Cardiac septum (tissue), 1 donor: ENCODE results near the gene CNTNAP2. TPM values are rescaled to one million over a fixed set of nuclear protein-coding genes. Genes with fewer than 3 reads are reported as not detected.

Experiments
- DNase-seq: peaks from one replicate; pipeline ENCODE4 v3.0.0-alpha.2; 2020; ENCODE audit warnings: low spot score
- intact Hi-C: fragments of 100-400 bp; cut with DNase I; formaldehyde crosslinking; loops from one replicate; pipeline ENCODE4 v1.14.0; 2022
- total RNA-seq: library from RNA; stranded (reverse); fragmentation: NEBNext Ultra II Directional; extraction: Animal tissue kit (Norgen Biotek cat#: 25700); gene quantifications from one replicate; pipeline ENCODE4 v1.2.1, GENCODE V29; 2021
- donor health status: DM: no; HTN: no; CAD: no.

Gene CNTNAP2
- total RNA-seq, 1 donor from 2014 or later = 0.22 TPM

DNA sequence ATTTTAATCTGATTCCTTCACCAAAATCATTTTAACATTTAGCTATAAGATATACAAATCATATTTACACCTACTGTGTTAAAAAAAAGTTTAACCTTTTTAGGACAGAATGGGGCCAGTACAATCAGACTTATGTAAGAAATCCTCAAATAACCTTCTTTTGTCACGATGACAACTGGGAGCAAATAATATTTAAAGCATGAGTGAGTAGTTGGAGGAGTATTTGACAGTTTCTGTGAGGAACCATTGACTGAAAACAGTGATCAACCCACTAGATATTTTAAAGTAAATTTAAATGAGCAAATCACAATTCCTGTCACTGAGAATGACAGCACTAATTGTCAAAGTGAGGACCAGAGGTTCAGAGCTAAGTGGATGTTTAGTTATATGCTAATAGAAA, 289.1 kb downstream of the CNTNAP2 start:
- intact Hi-C loops = no loop called here
- DNase-seq = no peak

- intact Hi-C loops = no loop called here
- DNase-seq = no peak
Observed at GRCh38 chr7:146411975-146412374, 295.4 kb downstream of the CNTNAP2 start.

DNA sequence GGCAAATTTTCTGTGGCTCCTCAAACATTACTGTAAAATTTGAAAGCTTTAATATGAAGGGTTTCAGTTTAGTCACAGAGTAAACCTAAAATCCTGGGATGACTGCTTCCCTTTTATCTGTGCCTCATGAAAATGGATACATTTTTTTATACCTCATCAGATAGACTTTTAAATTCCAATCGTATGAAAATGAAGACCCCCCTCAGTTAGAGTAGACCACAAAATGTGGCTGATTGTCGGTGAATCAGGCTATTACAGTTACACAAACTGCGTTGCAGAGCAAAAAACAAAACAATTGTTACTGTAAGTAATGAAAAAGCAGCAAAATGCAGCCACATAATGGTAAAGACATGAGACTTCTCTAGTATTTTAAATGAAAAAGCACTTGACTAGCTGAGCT, 296.2 kb downstream of the CNTNAP2 start:
- intact Hi-C loops = no loop called here
- DNase-seq = no peak

DNA sequence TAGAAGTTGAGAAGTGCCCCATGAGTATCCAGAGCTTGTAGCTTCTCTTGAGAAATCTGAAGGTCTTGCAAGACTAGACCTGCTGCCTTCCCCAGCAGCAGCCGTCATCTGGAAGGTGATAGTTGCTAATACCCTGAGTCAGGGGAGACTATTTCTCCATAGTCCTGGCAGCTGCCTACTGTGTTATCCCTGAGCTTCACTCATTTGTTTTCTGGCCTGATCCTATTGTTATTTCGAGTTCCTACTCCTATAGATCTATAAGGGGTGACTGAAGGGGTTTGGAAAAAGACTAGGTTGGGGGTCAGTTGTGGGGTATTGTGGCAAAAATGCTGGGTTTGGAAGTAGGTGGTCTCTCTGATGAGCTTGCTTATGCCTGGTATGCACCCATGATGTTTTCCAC, 297.8 kb downstream of the CNTNAP2 start:
- no peak for DNase-seq
- intact Hi-C loops = no loop called here

- intact Hi-C loops = no loop called here
- DNase-seq = no peak
Observed at GRCh38 chr7:146414937-146415336, 298.3 kb downstream of the CNTNAP2 start.

GRCh38 chr7:146417176-146417575, 300.6 kb downstream of the CNTNAP2 start:
- DNase-seq = no peak
- intact Hi-C loops = no loop called here

GRCh38 chr7:146423446-146423845, 306.8 kb downstream of the CNTNAP2 start:
- no peak for DNase-seq
- intact Hi-C loops = no loop called here

GRCh38 chr7:146424084-146424483, 307.5 kb downstream of the CNTNAP2 start:
- intact Hi-C loops = no loop called here

GRCh38 chr7:146433501-146433900, 316.9 kb downstream of the CNTNAP2 start:
- intact Hi-C loops = no loop called here

More at GRCh38 chr7:146424084-146424483, 307.5 kb downstream of the CNTNAP2 start:
- DNase-seq = no peak

DNA sequence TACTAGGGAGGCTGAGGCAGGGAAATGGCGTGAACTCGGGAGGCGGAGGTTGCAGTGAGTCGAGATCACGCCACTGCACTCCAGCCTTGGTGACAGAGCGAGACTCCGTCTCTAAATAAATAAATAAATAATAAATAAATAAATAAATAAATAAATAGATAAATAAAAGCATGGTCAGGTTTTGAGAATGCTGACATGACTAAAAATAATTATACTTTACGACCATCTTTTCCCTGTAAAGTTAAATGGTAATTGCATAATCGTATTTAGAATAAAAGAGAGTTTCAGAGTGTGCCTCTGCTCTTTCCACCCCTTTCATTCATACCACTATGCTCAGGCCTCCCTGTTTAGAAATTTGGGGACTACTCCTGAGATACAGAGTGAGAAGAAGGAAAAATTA, 326.5 kb downstream of the CNTNAP2 start:
- DNase-seq = no peak
- intact Hi-C loops = no loop called here

More at GRCh38 chr7:146433501-146433900, 316.9 kb downstream of the CNTNAP2 start:
- DNase-seq = no peak

GRCh38 chr7:146449625-146450024, 333.0 kb downstream of the CNTNAP2 start:
- intact Hi-C loops = no loop called here
- DNase-seq = no peak

DNA sequence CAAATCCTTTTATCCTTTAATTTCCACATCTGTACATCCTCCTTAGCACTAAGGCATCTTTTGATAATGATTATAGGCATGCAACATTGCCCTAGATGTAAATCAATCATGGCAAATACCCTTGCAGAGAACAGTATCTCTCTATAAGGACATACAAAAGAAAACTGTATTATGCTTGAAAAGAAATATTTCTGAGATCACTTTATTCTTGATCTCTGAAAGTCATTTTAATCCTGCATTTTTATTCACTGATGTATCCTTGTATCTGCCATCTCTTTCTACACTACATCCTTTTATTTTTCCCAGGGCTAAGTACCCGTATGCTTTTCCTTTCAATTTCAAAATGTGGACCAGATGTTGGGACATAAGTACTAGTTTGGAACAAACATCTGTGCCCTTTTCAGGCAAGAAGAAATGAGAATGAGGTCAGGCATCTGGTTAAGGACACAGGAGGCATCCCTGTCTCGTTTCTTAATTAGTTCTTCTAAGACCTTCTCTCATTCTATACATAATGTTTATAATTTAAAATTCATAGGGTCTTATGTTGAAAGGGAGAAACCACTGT, 338.6 kb downstream of the CNTNAP2 start:
- intact Hi-C loops = no loop called here
- no peak for DNase-seq

- no peak for DNase-seq
- intact Hi-C loops = no loop called here
Observed at GRCh38 chr7:146479040-146479439, 362.4 kb downstream of the CNTNAP2 start.

GRCh38 chr7:146486519-146486918, 369.9 kb downstream of the CNTNAP2 start:
- no peak for DNase-seq
- intact Hi-C loops = no loop called here

DNA sequence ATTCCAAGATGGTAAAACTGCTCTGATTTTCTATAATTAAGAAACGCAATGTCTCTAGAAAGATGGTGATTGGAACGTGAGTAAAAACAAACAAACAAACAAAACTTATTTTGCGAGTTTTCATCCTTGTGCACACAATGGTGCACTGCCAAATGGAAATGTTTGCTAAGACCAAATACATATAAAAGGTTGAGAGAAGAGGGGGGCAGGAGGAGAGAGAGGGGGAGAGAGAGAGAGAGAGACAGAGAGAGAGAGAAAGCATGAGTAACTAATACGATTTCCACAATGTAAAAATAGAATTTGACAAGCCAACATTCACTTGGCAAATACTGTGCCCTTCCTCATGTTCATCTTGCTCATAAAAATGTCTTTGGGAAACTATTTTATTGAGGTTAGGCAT, 375.4 kb downstream of the CNTNAP2 start:
- intact Hi-C loops = no loop called here
- no peak for DNase-seq

- DNase-seq = no peak
- intact Hi-C loops = no loop called here
Observed at GRCh38 chr7:146494952-146495596, 378.5 kb downstream of the CNTNAP2 start.

- no peak for DNase-seq
- intact Hi-C loops = no loop called here
Observed at GRCh38 chr7:146496657-146497056, 380.1 kb downstream of the CNTNAP2 start.

GRCh38 chr7:146499970-146500369, 383.4 kb downstream of the CNTNAP2 start:
- no peak for DNase-seq
- intact Hi-C loops = no loop called here

GRCh38 chr7:146503844-146504243, 387.2 kb downstream of the CNTNAP2 start:
- no peak for DNase-seq
- intact Hi-C loops = no loop called here

DNA sequence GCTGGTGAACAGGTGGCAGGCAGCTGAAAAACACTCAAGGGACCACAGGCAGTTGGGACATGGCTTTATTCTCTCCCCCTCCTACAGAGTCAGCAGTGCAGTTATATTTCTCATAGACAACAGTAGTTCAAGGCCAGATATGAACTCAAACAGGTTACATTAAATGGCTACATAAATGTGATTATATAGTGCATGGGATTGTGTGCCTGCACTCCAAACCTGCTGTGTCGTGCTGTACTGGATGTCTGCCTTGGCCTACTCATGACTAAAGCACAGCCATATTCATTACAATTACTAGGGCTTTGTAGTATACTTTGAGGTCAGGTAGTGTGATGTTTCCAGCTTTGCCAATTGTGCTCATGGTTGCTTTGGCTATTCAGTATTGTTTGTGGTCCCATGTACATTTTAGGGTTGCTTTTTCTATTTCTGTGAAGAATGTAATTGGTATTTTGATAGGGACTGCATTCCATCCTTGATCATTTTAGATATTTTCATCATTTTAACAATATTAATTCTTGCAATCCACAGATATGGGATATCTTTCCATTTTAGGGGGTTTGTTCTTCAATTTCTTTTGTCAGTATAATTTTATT, 393.6 kb downstream of the CNTNAP2 start:
- no peak for DNase-seq
- intact Hi-C loops = no loop called here

DNA sequence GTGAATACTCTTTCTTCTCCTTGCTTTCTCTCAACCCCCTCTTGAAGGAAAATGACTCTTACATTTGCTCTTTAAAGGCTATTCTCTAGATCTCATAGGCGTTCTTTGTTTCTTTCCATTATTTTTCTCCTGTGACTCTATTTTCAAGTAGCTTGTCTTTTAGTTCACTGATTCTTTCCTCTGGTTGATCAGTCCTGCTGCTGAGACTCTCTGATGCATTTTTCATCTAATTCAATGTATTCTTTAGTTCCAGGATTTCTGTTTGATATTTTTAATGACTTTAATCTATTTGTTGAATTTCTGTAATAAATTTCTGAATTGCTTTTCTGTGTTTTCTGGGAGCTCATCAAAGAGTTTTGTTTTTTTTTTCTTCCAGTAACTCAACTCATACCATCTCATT, 397.7 kb downstream of the CNTNAP2 start:
- no peak for DNase-seq
- intact Hi-C loops = no loop called here
